GM18951 (cell line): ENCODE data around the gene PARD3.

Source experiments
- POLR2A ChIP-seq: IDR thresholded peaks from 4 replicates; pipeline ENCODE4 v1.6.1; 2011; ENCODE audit warnings: mild to moderate bottlenecking; ENCODE audit not compliant: insufficient read length, insufficient read depth; ENCODE audit errors: extremely low read depth
- in situ Hi-C: fragments of 300-500 bp; cut with MboI; formaldehyde crosslinking; loops from one replicate; pipeline ENCODE4 v1.12.0; 2022; ENCODE audit warnings: low sequenced_read_pairs, mixed read lengths, inconsistent platforms; ENCODE audit not compliant: unreplicated experiment

The PARD3 gene

GRCh38 chr10:34727595-34728033 lies 87.5 kb downstream of the PARD3 start:
- no peak for TF ChIP-seq POLR2A
- in situ Hi-C loops: no loop called here

GRCh38 chr10:34726862-34727261 lies 88.2 kb downstream of the PARD3 start:
- in situ Hi-C loops: no loop called here
- no peak for TF ChIP-seq POLR2A

GRCh38 chr10:34723750-34724149 lies 91.3 kb downstream of the PARD3 start:
- no peak for TF ChIP-seq POLR2A
- in situ Hi-C loops: no loop called here

- TF ChIP-seq POLR2A: no peak
- in situ Hi-C loops: no loop called here
These were observed 92.7 kb downstream of the PARD3 start for GRCh38 chr10:34722404-34722803.

GRCh38 chr10:34721208-34721840 lies 93.8 kb downstream of the PARD3 start:
- no peak for TF ChIP-seq POLR2A
- in situ Hi-C loops: no loop called here

GRCh38 chr10:34719746-34720145 lies 95.3 kb downstream of the PARD3 start:
- no peak for TF ChIP-seq POLR2A
- in situ Hi-C loops: no loop called here

GRCh38 chr10:34719328-34719727 lies 95.8 kb downstream of the PARD3 start:
- no peak for TF ChIP-seq POLR2A
- in situ Hi-C loops: no loop called here

- no peak for TF ChIP-seq POLR2A
- in situ Hi-C loops: no loop called here
These were observed 97.7 kb downstream of the PARD3 start for GRCh38 chr10:34717429-34717828.

- in situ Hi-C loops: no loop called here
- no peak for TF ChIP-seq POLR2A
These were observed 98.1 kb downstream of the PARD3 start for GRCh38 chr10:34716958-34717357.

GRCh38 chr10:34716234-34716633 lies 98.9 kb downstream of the PARD3 start:
- in situ Hi-C loops: no loop called here
- no peak for TF ChIP-seq POLR2A

- in situ Hi-C loops: no loop called here
- no peak for TF ChIP-seq POLR2A
These were observed 99.4 kb downstream of the PARD3 start for GRCh38 chr10:34715511-34716187.

- in situ Hi-C loops: no loop called here
- no peak for TF ChIP-seq POLR2A
These were observed 101.2 kb downstream of the PARD3 start for GRCh38 chr10:34713875-34714274.

- TF ChIP-seq POLR2A: no peak
- in situ Hi-C loops: no loop called here
These were observed 103.6 kb downstream of the PARD3 start for GRCh38 chr10:34711500-34711899.

- in situ Hi-C loops: no loop called here
- TF ChIP-seq POLR2A: no peak
These were observed 104.7 kb downstream of the PARD3 start for GRCh38 chr10:34710391-34710751.
